ENCODE data around the gene CHID1.

DNA sequence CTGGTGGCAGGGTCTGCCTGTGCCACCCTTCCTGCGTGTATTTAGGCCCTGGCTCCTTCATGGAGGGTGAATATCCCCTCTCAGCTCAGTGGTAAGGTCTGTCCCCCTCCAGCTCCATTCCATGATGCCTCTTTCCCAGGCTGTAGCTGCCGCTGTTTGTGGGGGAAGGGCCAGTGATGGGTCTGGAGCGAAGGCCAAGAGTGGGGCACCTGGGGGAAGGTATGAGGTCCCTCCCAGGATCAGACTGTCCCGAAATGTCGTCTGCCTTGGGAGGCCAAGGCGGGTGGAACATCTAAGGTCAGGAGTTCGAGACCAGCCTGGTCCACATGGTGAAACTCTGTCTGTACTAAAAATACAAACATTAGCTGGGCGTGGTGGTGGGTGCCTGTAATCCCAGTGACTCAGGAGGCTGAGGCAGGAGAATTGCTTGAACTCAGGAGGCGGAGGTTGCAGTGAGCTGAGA, 76.7 kb downstream of the CHID1 start:
- TF ChIP-seq CTCF (IDR thresholded peaks at IDR 0.05) (no peak), POLR2AphosphoS5 (IDR thresholded peaks at IDR 0.05) (no peak)

Data from upper lobe of left lung (tissue), 4 donors.